ENCODE data around the gene IFT20. TPM values are rescaled to one million over a fixed set of nuclear protein-coding genes. Genes with fewer than 3 reads are reported as not detected.

IFT20 gene
- total and polyA plus RNA-seq, 2 experiments from 2014 or later: 13.2 to 32.3 TPM

GRCh38 chr17:28330671-28331070, 4.6 kb downstream of the IFT20 start:
- no peak overlapping the region for H3K4me3 ChIP-seq
- H3K79me2 ChIP-seq (replicated peaks; ENCODE audit: insufficient read depth): peaks cover 9% of the 10 kb centered on the region
- no peaks in the 10 kb centered on the region for H3K9me2 ChIP-seq (ENCODE audit: insufficient read depth)
- peaks cover 9% of the 10 kb centered on the region for H3K27me3 Mint-ChIP-seq (ENCODE audit: insufficient read depth, low read depth, poor library complexity)
- ATAC-seq (no peak), DNase-seq (ENCODE audit: low spot score) (no peak)
- H3K36me3 ChIP-seq (ENCODE audit: insufficient read depth): peaks cover 22% of the 10 kb centered on the region
- H3F3A ChIP-seq (replicated peaks; ENCODE audit: low read depth): peaks cover 21% of the 10 kb centered on the region; the same call in 1 of the 2 replicates
- peaks cover 11% of the 10 kb centered on the region for H3K4me1 Mint-ChIP-seq
- peaks cover 5% of the 10 kb centered on the region; the same call in 1 of the 2 replicates for H3K4me1 ChIP-seq (ENCODE audit: insufficient read depth)
- H2AFZ ChIP-seq: no peak overlapping the region
- no peaks in the 10 kb centered on the region for H3K9me3 Mint-ChIP-seq
- peaks cover 41% of the 10 kb centered on the region for H3K36me3 Mint-ChIP-seq (ENCODE audit: low read depth)
- no peaks in the 10 kb centered on the region for H3K27me3 ChIP-seq (ENCODE audit: insufficient read depth)
- H4K20me1 ChIP-seq (replicated peaks; ENCODE audit: insufficient read depth): peaks cover 26% of the 10 kb centered on the region
- no peak overlapping the region for H3K4me2 ChIP-seq
- H3K27ac ChIP-seq (ENCODE audit: low read depth): peak overlapping the region; percentile 26; the same call in 1 of the 2 replicates
- TF ChIP-seq JUNB (IDR thresholded peaks at IDR 0.05; ENCODE audit: unreplicated experiment) (no peak), ZNF462 (CRISPR knock-in tag; IDR thresholded peaks at IDR 0.05) (no peak), ZNF331 (CRISPR knock-in tag; IDR thresholded peaks at IDR 0.05; ENCODE audit: low read depth) (no peak), REST (IDR thresholded peaks at IDR 0.05; ENCODE audit: unreplicated experiment) (no peak), NANOG (IDR thresholded peaks at IDR 0.05; ENCODE audit: borderline replicate concordance) (no peak), POLR2AphosphoS5 (IDR thresholded peaks at IDR 0.05; ENCODE audit: low read depth) (no peak; the same call in 1 of the 2 replicates)
- no peak overlapping the region for H3K4me3 Mint-ChIP-seq
- H3K27ac Mint-ChIP-seq: no peak overlapping the region

Measured in GM23338 (cell line).